HG03097 (cell line): ENCODE measurements around the gene NKX2-1.

Source experiments
- ATAC-seq: cut with Tn5 transposase; IDR thresholded peaks from one replicate; pipeline ENCODE4 v1.9.1; 2021; ENCODE audit not compliant: unreplicated experiment, low FRiP score

Gene NKX2-1

DNA sequence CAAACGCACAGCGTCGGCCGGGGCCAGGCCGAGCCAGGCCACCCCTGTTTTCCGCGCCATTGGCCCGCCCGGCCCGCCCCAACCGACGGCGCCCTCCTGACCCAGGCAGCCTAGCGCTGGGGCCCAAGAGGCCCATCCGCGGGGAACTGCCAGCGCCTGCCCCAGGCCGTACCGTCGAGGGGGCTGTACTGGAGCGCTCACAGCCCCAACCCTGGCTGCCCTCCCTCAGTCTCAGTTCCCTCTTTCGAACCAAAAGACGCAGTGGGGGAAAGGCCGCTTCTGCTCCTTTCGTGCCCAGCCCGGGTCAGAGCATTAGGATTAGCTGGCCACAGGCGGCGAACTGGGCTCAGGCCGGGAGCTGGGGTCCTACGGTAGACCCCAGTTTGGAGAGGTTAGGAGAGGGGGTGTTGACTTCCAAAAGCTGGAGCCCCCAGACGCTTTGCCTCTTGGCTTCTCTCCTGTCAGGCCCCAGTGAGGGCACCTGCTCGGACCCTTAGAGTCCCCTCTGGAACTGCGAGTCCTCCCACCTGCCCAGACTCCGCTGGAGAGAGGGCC lies 1.9 kb downstream of the NKX2-1 start:
- ATAC-seq = no peak

- no peak for ATAC-seq
Observed at GRCh38 chr14:36517242-36518030, 2.6 kb downstream of the NKX2-1 start.

DNA sequence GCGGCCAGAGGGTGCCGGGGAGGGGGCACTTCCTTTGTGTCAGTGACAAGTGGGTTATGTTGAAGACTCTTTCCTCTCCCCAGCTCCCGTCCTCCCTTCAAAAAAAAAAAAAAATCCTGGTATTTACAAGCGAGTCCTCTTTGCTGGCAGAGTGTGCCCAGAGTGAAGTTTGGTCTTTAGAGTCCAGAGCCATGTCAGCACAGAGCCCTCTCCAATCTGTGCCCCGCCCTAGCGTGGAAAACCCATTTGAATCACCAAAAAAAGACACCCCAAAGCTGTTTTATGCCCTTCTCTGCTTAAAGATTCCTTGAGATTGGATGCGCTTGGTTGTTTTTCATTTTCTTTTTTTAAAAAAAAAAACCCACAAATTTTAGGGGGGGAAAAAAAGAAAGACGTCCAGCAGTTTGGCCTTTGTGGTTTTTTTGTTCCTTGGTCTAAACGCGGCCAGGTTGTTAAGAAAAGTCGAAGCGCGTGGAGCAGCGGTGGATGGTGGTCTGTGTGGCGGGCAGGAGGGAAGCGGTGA lies 3.3 kb downstream of the NKX2-1 start:
- no peak for ATAC-seq

DNA sequence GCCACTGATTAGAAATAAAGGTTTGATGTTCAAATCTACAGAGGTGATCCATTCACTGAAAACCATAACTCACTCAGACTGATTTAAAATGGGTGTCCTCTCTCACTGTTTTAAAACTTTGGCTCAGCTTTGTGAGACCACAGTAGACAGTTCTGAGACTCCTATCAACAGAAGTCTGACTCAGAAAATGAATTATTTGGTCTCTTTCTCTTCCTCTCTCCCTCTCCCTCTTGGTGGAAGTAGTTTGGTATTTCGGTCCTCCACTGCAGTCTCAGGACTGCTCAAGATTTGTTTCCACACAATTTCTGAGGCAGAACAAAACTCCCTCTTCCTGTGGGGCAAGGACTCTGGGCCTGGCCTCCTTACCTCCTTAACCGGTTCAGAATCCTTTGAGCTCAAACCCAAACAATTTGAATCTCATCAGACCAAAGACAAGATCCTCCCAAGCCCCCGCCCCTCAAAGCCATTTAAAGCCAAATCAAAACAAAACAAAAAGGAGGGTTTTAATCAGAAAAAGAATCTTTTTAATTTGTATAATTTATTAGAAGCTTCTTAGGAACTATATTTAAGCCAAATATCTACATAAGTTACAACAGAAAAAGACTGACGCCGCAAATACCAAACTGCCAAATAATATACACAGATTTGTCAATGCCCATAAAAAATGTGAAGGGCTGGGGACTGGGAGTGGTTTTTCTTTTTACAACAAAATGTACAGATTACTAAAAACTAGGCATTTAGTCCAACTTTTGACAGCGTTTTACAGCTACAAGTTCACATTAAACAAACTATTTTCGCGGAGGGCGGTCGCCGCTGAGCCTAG lies 3.9 kb downstream of the NKX2-1 start:
- no peak for ATAC-seq

DNA sequence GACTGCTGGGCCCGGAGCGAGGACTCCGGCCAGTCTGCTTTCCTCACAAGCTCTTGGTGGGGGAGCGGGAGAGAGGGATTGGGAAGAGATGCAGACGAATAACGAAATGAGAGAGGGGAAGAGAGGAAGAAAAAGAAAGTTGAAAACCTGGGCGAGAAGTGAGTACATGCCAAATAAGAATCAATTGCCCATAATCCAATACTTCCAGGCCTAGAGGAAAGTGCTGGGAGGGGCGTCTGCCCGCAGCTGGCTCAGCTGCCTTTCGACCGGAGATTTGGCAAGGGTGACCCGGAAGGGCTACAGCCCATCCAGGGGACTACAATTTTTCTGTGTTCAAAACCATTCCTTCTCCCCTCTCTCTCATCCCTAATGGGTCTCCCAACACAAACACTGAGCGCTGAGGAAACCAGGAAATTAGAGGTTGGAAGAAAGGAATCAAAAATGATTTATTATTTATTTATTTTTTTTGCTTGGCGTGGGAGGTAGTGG lies 4.9 kb downstream of the NKX2-1 start:
- ATAC-seq = no peak

GRCh38 chr14:36514278-36515104 lies 5.5 kb downstream of the NKX2-1 start:
- ATAC-seq = no peak

DNA sequence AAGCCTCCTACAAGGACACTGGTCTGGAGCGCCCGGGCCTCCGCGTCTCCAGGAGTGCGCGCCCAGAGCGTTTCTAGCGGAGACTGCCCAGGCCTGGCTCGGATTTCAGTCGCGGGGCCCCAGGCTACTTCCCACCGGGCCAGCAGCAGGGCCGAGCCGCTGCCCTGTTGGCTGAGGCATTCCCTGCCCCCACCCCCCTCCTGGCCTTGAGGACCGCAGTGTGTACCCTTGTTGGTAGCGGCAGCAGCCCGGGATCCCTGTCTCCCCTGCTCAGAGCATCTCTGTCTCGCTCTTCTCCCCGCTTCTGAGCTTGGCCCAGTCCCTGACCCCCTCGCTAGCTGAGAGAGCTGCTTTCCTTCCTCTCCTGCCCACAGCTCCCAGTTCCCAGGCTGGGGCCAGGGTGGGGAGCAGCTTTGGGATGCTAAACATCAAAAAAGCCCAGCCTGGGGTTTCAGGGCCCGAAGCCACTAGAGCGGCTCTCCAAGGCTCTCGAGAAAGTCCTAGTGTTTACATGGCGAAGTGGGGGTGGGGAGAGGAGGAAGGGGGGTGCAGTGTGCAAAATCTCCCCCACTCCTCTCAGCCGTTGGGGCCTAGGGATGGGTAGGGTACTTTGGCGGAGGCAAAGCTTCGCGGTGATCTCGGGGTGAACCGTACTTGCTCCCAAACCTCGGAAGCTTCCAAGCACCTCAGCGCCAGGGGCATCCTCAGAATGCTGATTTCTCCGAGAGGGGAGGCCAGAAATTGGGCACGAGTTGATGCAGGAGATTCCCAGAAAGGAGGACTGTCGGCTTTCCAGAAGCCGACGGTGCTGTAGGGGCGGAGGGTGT lies 6.4 kb downstream of the NKX2-1 start:
- no peak for ATAC-seq

- ATAC-seq = no peak
Observed at GRCh38 chr14:36513012-36513420, 7.0 kb downstream of the NKX2-1 start.

- ATAC-seq = no peak
Observed at GRCh38 chr14:36512585-36513003, 7.4 kb downstream of the NKX2-1 start.

DNA sequence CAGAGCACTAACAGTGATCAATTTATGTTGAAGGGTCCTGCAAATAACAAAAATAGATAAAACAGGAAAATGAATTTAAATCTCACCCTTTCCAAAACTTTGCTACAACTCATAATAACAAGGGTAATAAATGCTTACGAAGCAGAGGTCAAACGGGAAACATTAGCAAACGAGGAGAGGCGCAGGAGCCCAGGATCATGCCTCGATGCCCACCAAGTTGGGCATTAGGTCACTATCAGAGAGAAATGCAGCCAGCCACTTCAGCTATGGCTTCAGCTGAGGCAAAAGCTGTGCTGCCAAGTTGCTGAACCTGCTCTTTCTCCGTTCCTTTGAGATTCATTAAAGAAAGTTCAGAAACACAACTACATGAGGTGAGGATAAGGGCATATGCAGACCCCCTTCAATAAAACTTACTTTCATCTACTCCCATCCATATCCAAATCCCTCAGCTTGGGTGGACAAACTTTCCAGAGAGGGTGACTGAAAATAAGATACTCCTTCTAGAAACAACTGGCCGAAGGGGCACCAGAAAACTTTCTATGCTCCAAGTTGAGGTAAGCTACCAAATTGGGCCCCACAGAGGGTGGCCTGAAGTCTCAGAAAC lies 7.9 kb downstream of the NKX2-1 start:
- ATAC-seq = no peak

GRCh38 chr14:36510874-36511273 lies 9.2 kb downstream of the NKX2-1 start:
- ATAC-seq = no peak

- no peak for ATAC-seq
Observed at GRCh38 chr14:36510078-36510799, 9.8 kb downstream of the NKX2-1 start.

DNA sequence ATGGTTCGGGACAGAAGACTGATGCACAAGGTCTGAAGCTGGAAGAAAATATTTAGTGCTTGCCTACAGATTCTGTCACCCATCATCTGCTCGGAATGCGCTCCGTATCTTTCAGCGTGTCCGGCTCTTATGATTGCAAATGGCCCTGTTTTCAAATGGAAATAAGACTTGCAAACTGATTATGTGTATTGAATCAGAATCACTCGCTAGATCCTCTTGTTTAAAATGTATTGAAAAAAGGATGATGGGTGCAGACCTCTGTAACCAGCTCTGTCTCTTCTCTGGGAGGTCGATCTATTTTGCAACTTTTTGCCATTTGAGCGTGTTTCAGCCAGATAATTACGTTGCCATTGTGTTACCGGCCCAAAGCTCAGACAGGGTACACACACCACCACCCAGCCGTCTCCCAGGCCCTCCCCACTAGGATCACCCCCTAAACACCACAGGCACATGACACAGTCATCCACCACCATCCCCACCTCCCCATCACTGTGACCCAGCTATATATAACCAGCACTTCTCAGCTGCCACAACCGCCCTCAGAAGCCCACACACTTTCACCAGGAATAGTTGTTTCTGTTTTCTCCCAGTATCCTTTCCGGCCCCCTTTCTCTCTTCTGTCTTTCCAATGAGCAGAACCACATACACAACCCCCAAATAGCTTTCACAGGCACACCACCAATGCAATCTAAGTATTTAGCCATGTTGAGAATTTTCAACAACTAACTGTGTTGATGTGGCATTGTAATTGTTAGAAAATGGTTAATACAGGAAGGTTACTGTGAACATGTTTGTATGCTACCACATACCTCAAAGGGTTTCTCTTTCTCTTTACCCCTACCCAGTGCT lies 10.7 kb downstream of the NKX2-1 start:
- ATAC-seq = no peak

DNA sequence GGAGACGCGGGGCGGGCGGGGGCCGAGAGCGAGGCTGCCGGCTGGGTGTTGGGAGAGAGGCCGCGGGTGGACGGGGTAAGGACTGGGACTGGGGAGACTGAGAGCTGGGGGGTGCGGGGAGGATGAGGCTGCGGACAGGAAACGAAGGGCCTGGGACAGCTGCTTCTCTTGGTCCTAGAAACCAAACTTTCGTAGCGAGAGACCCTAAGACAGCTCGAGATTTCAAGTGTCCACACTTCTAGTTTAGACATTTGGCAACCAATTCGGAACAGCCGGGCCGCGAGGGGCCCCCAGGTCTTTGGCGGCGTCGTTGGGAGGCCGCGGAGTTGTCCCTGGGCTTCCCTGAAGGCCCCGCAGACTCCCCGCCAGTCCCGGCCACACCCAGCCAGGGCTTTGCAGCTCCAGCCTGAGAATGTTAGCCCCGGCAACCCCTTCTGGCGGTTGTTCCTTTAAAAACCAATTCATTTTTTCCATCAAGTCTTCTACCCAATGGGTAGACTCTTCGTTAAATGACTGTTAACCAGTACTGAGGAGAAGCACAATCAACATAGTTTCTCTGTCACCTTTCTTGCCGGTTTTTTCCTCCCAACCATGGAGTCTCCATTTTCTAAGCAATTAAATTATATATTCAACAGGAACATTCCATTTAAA lies 11.5 kb downstream of the NKX2-1 start:
- ATAC-seq = no peak

DNA sequence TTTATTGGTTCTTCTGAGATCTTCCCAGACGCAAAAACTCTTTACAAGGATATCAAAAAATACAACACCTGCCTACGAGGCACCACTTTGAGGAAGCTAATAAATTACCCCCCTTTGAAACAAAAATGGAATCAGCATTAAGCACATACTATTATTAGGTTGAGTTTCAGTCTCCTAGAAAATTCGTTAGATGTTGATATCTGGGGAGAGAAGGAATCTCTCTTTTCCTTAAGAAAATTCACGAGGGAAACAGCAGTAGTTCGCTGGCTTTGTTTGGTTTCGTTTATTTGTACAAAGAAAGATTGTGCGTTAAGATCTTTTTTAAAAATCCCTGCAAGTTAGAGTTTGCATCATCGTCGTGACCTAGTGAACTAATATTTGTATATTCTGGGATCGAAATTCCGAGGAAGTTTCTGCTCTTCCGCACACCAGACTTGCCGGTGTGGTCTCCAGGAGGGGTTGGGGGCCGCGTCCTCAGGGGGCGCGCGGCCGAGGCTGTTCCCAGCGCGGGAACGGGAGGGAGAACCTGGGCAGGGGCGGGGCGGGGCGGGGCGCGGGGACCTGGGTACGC lies 12.1 kb downstream of the NKX2-1 start:
- no peak for ATAC-seq

DNA sequence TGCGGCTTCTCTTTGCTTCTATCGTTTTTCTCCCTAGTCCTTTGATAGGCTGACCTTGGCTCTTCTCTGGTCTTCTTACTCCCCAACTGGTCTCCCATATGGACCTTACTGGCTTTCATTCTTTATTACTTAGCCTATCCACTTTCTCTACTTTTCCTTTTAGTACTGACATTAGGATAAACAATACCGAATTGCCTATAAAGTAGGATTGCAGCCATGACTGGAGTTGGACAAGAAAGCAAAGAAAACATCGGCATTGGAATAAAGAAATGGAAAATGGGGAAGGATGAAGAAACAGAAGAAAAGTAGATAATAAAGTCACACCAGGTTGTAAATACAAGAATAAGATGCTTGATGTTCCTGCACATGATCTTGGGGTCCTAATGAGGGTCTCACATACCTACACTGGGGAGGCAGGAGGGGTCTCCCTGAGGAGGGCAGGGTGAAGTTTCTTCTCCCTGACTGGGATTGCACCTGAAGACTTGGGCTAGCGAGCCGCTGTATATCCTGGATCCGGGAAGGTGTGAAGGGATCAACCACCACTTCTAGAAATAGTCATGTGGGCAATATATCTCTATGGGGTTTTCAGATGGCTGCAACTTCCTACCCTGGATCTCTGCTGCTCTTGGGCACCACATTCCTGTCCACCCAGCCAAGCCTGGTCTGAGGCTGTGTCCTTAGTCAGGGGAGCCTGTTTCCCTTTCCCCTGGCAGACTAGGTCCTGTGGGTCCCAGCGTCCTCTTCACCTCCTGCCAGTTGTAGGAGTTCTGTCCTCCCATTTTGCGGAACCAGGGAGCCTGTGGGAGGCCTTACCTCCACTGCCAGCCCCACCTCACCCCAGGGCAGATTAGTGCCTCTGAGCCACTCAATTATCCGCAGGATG lies 13.1 kb downstream of the NKX2-1 start:
- no peak for ATAC-seq
